Naive thymus-derived CD8-positive, alpha-beta T cell (primary cell): ENCODE results near the gene RNF207. TPM values are rescaled to one million over a fixed set of nuclear protein-coding genes. Genes with fewer than 3 reads are reported as not detected.

Experiments used
- ATAC-seq, 2 donors: fragments of 150-1000 bp; cut with Tn5 transposase in 1 of 2; sonication (Bioruptor Pico), chemical (Tn5 transposase) in 1 of 2; 1 replicate in 1 of 2; 2 replicates in 1 of 2; pipeline ENCODE4 v1.10.0; 2021; ENCODE audit warnings: mild to moderate bottlenecking in 2 of 2, moderate library complexity in 2 of 2
- POLR2A ChIA-PET: fragments of 350-600 bp; sonication (Branson Sonifier 250); formaldehyde crosslinking; loops from one replicate; lab custom pipeline; 2021; ENCODE audit warnings: antibody characterized with exemption; lab: Charles Lee
- DNase-seq, 10 donors: peaks; one replicate each; pipeline versions ENCODE4 v3.0.0 to v3.0.0-alpha.2; 2020 to 2022
- H3K27ac Mint-ChIP-seq, 10 donors: one replicate each; pipeline ENCODE4 v1.8.0; 2020 to 2022; ENCODE audit warnings: mild to moderate bottlenecking in 10 of 10, mixed read lengths in 10 of 10, moderate library complexity in 4 of 10, inconsistent platforms in 1 of 10
- H3K27me3 Mint-ChIP-seq, 5 donors: one replicate each; pipeline ENCODE4 v1.8.0; 2021 to 2022; ENCODE audit warnings: mixed read lengths in 5 of 5
- H3K36me3 Mint-ChIP-seq, 3 donors: one replicate each; pipeline ENCODE4 v1.8.0; 2020 to 2022; ENCODE audit warnings: mixed read lengths in 3 of 3, mild to moderate bottlenecking in 2 of 3, inconsistent platforms in 1 of 3
- H3K4me1 Mint-ChIP-seq, 4 donors: one replicate each; pipeline ENCODE4 v1.8.0; 2021 to 2022; ENCODE audit warnings: mixed read lengths in 4 of 4
- H3K4me3 Mint-ChIP-seq, 10 donors: one replicate each; pipeline ENCODE4 v1.8.0; 2020 to 2022; ENCODE audit warnings: mild to moderate bottlenecking in 10 of 10, mixed read lengths in 10 of 10, moderate library complexity in 6 of 10, inconsistent platforms in 1 of 10
- H3K9me3 Mint-ChIP-seq, 9 donors: one replicate each; pipeline ENCODE4 v1.8.0; 2020 to 2022; ENCODE audit warnings: mixed read lengths in 9 of 9, mild to moderate bottlenecking in 3 of 9, inconsistent platforms in 1 of 9, moderate library complexity in 1 of 9
- polyA plus RNA-seq, 3 donors: library from polyadenylated mRNA; unstranded; fragments of 300-500 nt; fragmentation: Illumina TruSeq; gene quantifications; one replicate each; pipeline ENCODE4 v1.2.3, GENCODE V29; 2021
- total RNA-seq, 8 experiments: library from RNA in 2 of 8; stranded (reverse) in 2 of 8; gene quantifications; one replicate each; pipeline ENCODE4 v1.2.3 and lab custom pipeline; 2021 to 2026

Gene RNF207
- total and polyA plus RNA-seq, 5 experiments from 2014 or later = 0.36 to 0.47 TPM; not detected in 3

- peaks cover 11 to 26% (median 15%) of the 10 kb centered on the region in 5 donors for H3K27me3 Mint-ChIP-seq
- peaks cover 0 to 2% (median 0%) of the 10 kb centered on the region in 9 donors for H3K9me3 Mint-ChIP-seq
- POLR2A ChIA-PET = no interaction called here
- H3K4me1 Mint-ChIP-seq = peaks cover 12 to 30% (median 23%) of the 10 kb centered on the region in 4 donors
- ATAC-seq = no peak
- H3K27ac Mint-ChIP-seq = no peak overlapping the region
- DNase-seq = no peak
- H3K36me3 Mint-ChIP-seq = peaks cover 0 to 5% (median 5%) of the 10 kb centered on the region in 3 donors
- peak overlapping the region in 9 of 10 donors; percentile 15 to 81 (median 40) for H3K4me3 Mint-ChIP-seq
These were observed 28.1 kb upstream of the RNF207 start for GRCh38 chr1:6177681-6178380.

GRCh38 chr1:6178751-6179563, 27.0 kb upstream of the RNF207 start:
- no peak for ATAC-seq
- peak overlapping the region; percentile 43 to 80 (median 72) for H3K4me3 Mint-ChIP-seq
- peak overlapping the region in 1 of 10 donors; percentile 37 for H3K27ac Mint-ChIP-seq
- POLR2A ChIA-PET = no interaction called here
- peaks cover 14 to 30% (median 28%) of the 10 kb centered on the region in 4 donors for H3K4me1 Mint-ChIP-seq
- peaks cover 0 to 2% (median 0%) of the 10 kb centered on the region in 9 donors for H3K9me3 Mint-ChIP-seq
- DNase-seq = no peak
- peaks cover 11 to 26% (median 15%) of the 10 kb centered on the region in 5 donors for H3K27me3 Mint-ChIP-seq
- H3K36me3 Mint-ChIP-seq = peaks cover 0 to 7% (median 5%) of the 10 kb centered on the region in 3 donors

GRCh38 chr1:6179564-6180175, 26.2 kb upstream of the RNF207 start:
- peaks cover 16 to 31% (median 29%) of the 10 kb centered on the region in 4 donors for H3K4me1 Mint-ChIP-seq
- peak; percentile 19 to 32 for ATAC-seq
- no peak for DNase-seq
- peaks cover 11 to 26% (median 15%) of the 10 kb centered on the region in 5 donors for H3K27me3 Mint-ChIP-seq
- peaks cover 0 to 2% (median 0%) of the 10 kb centered on the region in 9 donors for H3K9me3 Mint-ChIP-seq
- H3K4me3 Mint-ChIP-seq = peak overlapping the region in 1 of 10 donors; percentile 31
- H3K27ac Mint-ChIP-seq = no peak overlapping the region
- H3K36me3 Mint-ChIP-seq = peaks cover 0 to 12% (median 5%) of the 10 kb centered on the region in 3 donors
- POLR2A ChIA-PET = no interaction called here

- DNase-seq (peak in 3 of 10 donors; percentile 21 to 39 (median 26)), ATAC-seq (peak; percentile 46 to 57)
- Mint-ChIP-seq H3K4me3 (peak within 1 kb of the TSS; percentile 20 to 83 (median 75)), H3K9me3 (peaks cover 0 to 2% (median 0%) of the 10 kb centered on the region in 9 donors), H3K36me3 (peaks cover 0 to 14% (median 5%) of the 10 kb centered on the region in 3 donors), H3K4me1 (peaks cover 16 to 31% (median 29%) of the 10 kb centered on the region in 4 donors), H3K27ac (peak within 1 kb of the TSS in 2 of 10 donors; percentile 27 to 47), H3K27me3 (peaks cover 11 to 26% (median 15%) of the 10 kb centered on the region in 5 donors)
- POLR2A ChIA-PET = no interaction called here
These were observed 25.6 kb upstream of the RNF207 start, which contains the start of gene CHD5 for GRCh38 chr1:6180268-6180706. Gene CHD5 (minus strand): TSS chr1:6180321. CDS start chr1:6180023, 298 bp downstream.

- Mint-ChIP-seq H3K9me3 (peaks cover 0 to 2% (median 0%) of the 10 kb centered on the region in 9 donors), H3K27me3 (peaks cover 11 to 26% (median 15%) of the 10 kb centered on the region in 5 donors), H3K36me3 (peaks cover 0 to 17% (median 5%) of the 10 kb centered on the region in 3 donors), H3K4me1 (peaks cover 16 to 33% (median 30%) of the 10 kb centered on the region in 4 donors), H3K27ac (peak overlapping the region in 2 of 10 donors; percentile 27 to 47), H3K4me3 (peak overlapping the region; percentile 20 to 83 (median 74))
- peak; percentile 52 to 59 for ATAC-seq
- POLR2A ChIA-PET = no interaction called here
- DNase-seq = peak in 1 of 10 donors; percentile 21
These were observed 25.1 kb upstream of the RNF207 start for GRCh38 chr1:6180707-6181311.

GRCh38 chr1:6181347-6181770, 24.6 kb upstream of the RNF207 start:
- peak overlapping the region; percentile 22 to 83 (median 74) for H3K4me3 Mint-ChIP-seq
- H3K36me3 Mint-ChIP-seq = peaks cover 3 to 22% (median 5%) of the 10 kb centered on the region in 3 donors
- POLR2A ChIA-PET = no interaction called here
- no peak for DNase-seq
- H3K4me1 Mint-ChIP-seq = peaks cover 18 to 36% (median 32%) of the 10 kb centered on the region in 4 donors
- ATAC-seq = no peak
- H3K27ac Mint-ChIP-seq = peak overlapping the region in 2 of 10 donors; percentile 38 to 47
- peaks cover 11 to 26% (median 15%) of the 10 kb centered on the region in 5 donors for H3K27me3 Mint-ChIP-seq
- peaks cover 0 to 2% (median 0%) of the 10 kb centered on the region in 9 donors for H3K9me3 Mint-ChIP-seq

- DNase-seq (no peak), ATAC-seq (no peak)
- Mint-ChIP-seq H3K27me3 (peaks cover 3 to 15% (median 12%) of the 10 kb centered on the region in 5 donors), H3K4me1 (peaks cover 20 to 41% (median 24%) of the 10 kb centered on the region in 4 donors), H3K27ac (peak overlapping the region in 4 of 10 donors; percentile 20 to 79 (median 54)), H3K9me3 (no peaks in the 10 kb centered on the region), H3K4me3 (peak overlapping the region in 1 of 10 donors; percentile 41), H3K36me3 (peaks cover 0 to 41% (median 5%) of the 10 kb centered on the region in 3 donors)
- POLR2A ChIA-PET = interaction anchor here (1.1 kb wide), 1 partner anchor 16 kb away, joined by 4 read pairs; the partner anchor contains the start of gene RPL22
These were observed 22.4 kb upstream of the RNF207 start for GRCh38 chr1:6183520-6183989.

GRCh38 chr1:6184083-6184783, 21.7 kb upstream of the RNF207 start:
- H3K36me3 Mint-ChIP-seq = peaks cover 0 to 47% (median 9%) of the 10 kb centered on the region in 3 donors
- H3K9me3 Mint-ChIP-seq = no peaks in the 10 kb centered on the region
- H3K27me3 Mint-ChIP-seq = peaks cover 1 to 15% (median 7%) of the 10 kb centered on the region in 5 donors
- POLR2A ChIA-PET = no interaction called here
- peaks cover 19 to 42% (median 24%) of the 10 kb centered on the region in 4 donors for H3K4me1 Mint-ChIP-seq
- H3K4me3 Mint-ChIP-seq = no peak overlapping the region
- peak overlapping the region in 3 of 10 donors; percentile 20 to 63 (median 40) for H3K27ac Mint-ChIP-seq
- no peak for DNase-seq
- ATAC-seq = no peak

GRCh38 chr1:6185151-6185550, 20.8 kb upstream of the RNF207 start:
- ATAC-seq = no peak
- Mint-ChIP-seq H3K9me3 (no peaks in the 10 kb centered on the region), H3K27ac (no peak overlapping the region), H3K27me3 (peaks cover 1 to 15% (median 7%) of the 10 kb centered on the region in 5 donors), H3K4me1 (peaks cover 23 to 45% (median 26%) of the 10 kb centered on the region in 4 donors), H3K36me3 (peaks cover 0 to 56% (median 10%) of the 10 kb centered on the region in 3 donors), H3K4me3 (no peak overlapping the region)
- POLR2A ChIA-PET = no interaction called here
- DNase-seq = no peak

GRCh38 chr1:6185635-6186382, 20.1 kb upstream of the RNF207 start:
- DNase-seq (no peak), ATAC-seq (peak; percentile 14 to 39)
- Mint-ChIP-seq H3K27me3 (peaks cover 1 to 12% (median 7%) of the 10 kb centered on the region in 5 donors), H3K4me1 (peaks cover 21 to 46% (median 23%) of the 10 kb centered on the region in 4 donors), H3K27ac (peak overlapping the region in 3 of 10 donors; percentile 22 to 74 (median 31)), H3K9me3 (no peaks in the 10 kb centered on the region), H3K4me3 (no peak overlapping the region), H3K36me3 (peaks cover 0 to 60% (median 10%) of the 10 kb centered on the region in 3 donors)
- POLR2A ChIA-PET = no interaction called here
